ENCODE measurements around the gene ZNF529. TPM values are rescaled to one million over a fixed set of nuclear protein-coding genes. Genes with fewer than 3 reads are reported as not detected.
A peak's percentile ranks its signal among the peaks of the same experiment; 100 is the strongest.

The ZNF529 gene
- total and polyA plus RNA-seq, 2 of the 13 experiments (the other 11 are each of a cell fraction or from before 2014, with no cell fraction given) = 9.3 to 10.6 TPM

- TF ChIP-seq RFX5 (IDR thresholded peaks at IDR 0.05; ENCODE audit: low read depth, low read length) (0 out of 2 replicates have a peak, but pooled peaks have one; percentile 31), MLXIP (CRISPR knock-in tag; IDR thresholded peaks at IDR 0.05; ENCODE audit: borderline replicate concordance) (no peak), ATF6 (CRISPR knock-in tag; conservative IDR thresholded peaks at IDR 0.05) (no peak), ESRRA (CRISPR knock-in tag; IDR thresholded peaks at IDR 0.05; ENCODE audit: low read depth) (0 out of 2 replicates have a peak, but pooled peaks have one; percentile 71), TAF1 (CRISPR knock-in tag; IDR thresholded peaks at IDR 0.05) (peak; percentile 83; the same call in 1 of the 2 replicates), SP4 (CRISPR knock-in tag; IDR thresholded peaks at IDR 0.05) (peak; percentile 77), ZSCAN25 (CRISPR knock-in tag; IDR thresholded peaks at IDR 0.05) (no peak; the same call in 1 of the 2 replicates), ATF7-NPFF (CRISPR knock-in tag; IDR thresholded peaks at IDR 0.05; ENCODE audit: low read depth) (peak; percentile 73), HOXA3 (CRISPR knock-in tag; IDR thresholded peaks at IDR 0.05) (peak; percentile 50; the same call in 1 of the 2 replicates), ZNF18 (CRISPR knock-in tag; IDR thresholded peaks at IDR 0.05; ENCODE audit: insufficient replicate concordance) (no peak), LCORL (IDR thresholded peaks at IDR 0.05) (no peak), LCORL (CRISPR knock-in tag; IDR thresholded peaks at IDR 0.05) (peak; percentile 27; the same call in 1 of the 2 replicates), ATF4 (CRISPR knock-in tag; IDR thresholded peaks at IDR 0.05) (0 out of 4 replicates have a peak, but pooled peaks of 1 of the 2 experiments have one; percentile 3), XRCC5 (optimal IDR thresholded peaks at IDR 0.05; ENCODE audit: low read length) (peak; percentile 11), HOXA5 (CRISPR knock-in tag; IDR thresholded peaks at IDR 0.05) (peak; percentile 61), TFDP2 (CRISPR knock-in tag; IDR thresholded peaks at IDR 0.05) (peak; percentile 86), CBX1 (IDR thresholded peaks at IDR 0.05; ENCODE audit: low read depth) (no peak)
Observed at GRCh38 chr19:36528194-36528920, 44.7 kb downstream of the ZNF529 start, which contains the start of gene ZNF260 (continued).

All from HepG2 (cell line).